ENCODE measurements around the gene GATA3. TPM values are rescaled to one million over a fixed set of nuclear protein-coding genes. Genes with fewer than 3 reads are reported as not detected.

GATA3 gene
- total and polyA plus RNA-seq, 4 donors: 0.10 to 3.4 (median 1.1) TPM

GRCh38 chr10:8063935-8064334 lies 9.4 kb downstream of the GATA3 start:
- H3K27me3 ChIP-seq (ENCODE audit: control insufficient read depth, insufficient read depth, low read length): peaks cover 71% of the 10 kb centered on the region
- H3K36me3 ChIP-seq (ENCODE audit: control insufficient read depth, insufficient read depth, low read length): peaks cover 3% of the 10 kb centered on the region
- H3K27ac ChIP-seq (ENCODE audit: low read depth, low read length): no peak overlapping the region
- H3K9me3 ChIP-seq (ENCODE audit: control insufficient read depth, insufficient read depth, low read length): no peaks in the 10 kb centered on the region
- H3K4me3 ChIP-seq (ENCODE audit: low read depth, low read length): no peak overlapping the region
- peaks cover 6% of the 10 kb centered on the region for H3K4me1 ChIP-seq (ENCODE audit: control insufficient read depth, insufficient read depth, low read length)
- WGBS (ENCODE audit: insufficient coverage): 20% methylated on average over 13 of the region's 13 CpGs
- DNase-seq (ENCODE audit: low read depth in 4 of 6, low spot score in 6 of 6): no peak

- 24% methylated on average over 3 of the region's 5 CpGs for WGBS (ENCODE audit: insufficient coverage)
- Histone ChIP-seq H3K36me3 (ENCODE audit: control insufficient read depth, insufficient read depth, low read length) (peaks cover 3% of the 10 kb centered on the region), H3K4me1 (ENCODE audit: control insufficient read depth, insufficient read depth, low read length) (peaks cover 6% of the 10 kb centered on the region), H3K9me3 (ENCODE audit: control insufficient read depth, insufficient read depth, low read length) (no peaks in the 10 kb centered on the region), H3K27me3 (ENCODE audit: control insufficient read depth, insufficient read depth, low read length) (peaks cover 66% of the 10 kb centered on the region), H3K27ac (ENCODE audit: low read depth, low read length) (no peak overlapping the region), H3K4me3 (ENCODE audit: low read depth, low read length) (no peak overlapping the region)
- no peak for DNase-seq (ENCODE audit: low read depth in 4 of 6, low spot score in 6 of 6)
These were observed 9.9 kb downstream of the GATA3 start for GRCh38 chr10:8064436-8064835.

- peaks cover 56% of the 10 kb centered on the region for H3K27me3 ChIP-seq (ENCODE audit: control insufficient read depth, insufficient read depth, low read length)
- no CpG with 5 or more reads among the region's 2 CpGs for WGBS (ENCODE audit: insufficient coverage)
These were observed 11.2 kb downstream of the GATA3 start for GRCh38 chr10:8065651-8066050.

GRCh38 chr10:8066124-8066523 lies 11.6 kb downstream of the GATA3 start:
- H3K36me3 ChIP-seq (ENCODE audit: control insufficient read depth, insufficient read depth, low read length): peaks cover 3% of the 10 kb centered on the region
- H3K4me3 ChIP-seq (ENCODE audit: low read depth, low read length): no peak overlapping the region
- no peaks in the 10 kb centered on the region for H3K9me3 ChIP-seq (ENCODE audit: control insufficient read depth, insufficient read depth, low read length)
- peaks cover 6% of the 10 kb centered on the region for H3K4me1 ChIP-seq (ENCODE audit: control insufficient read depth, insufficient read depth, low read length)
- WGBS (ENCODE audit: insufficient coverage): no CpG with 5 or more reads among the region's 1 CpG
- peaks cover 51% of the 10 kb centered on the region for H3K27me3 ChIP-seq (ENCODE audit: control insufficient read depth, insufficient read depth, low read length)
- DNase-seq (ENCODE audit: low read depth in 4 of 6, low spot score in 6 of 6): no peak
- no peak overlapping the region for H3K27ac ChIP-seq (ENCODE audit: low read depth, low read length)

More at GRCh38 chr10:8065651-8066050, 11.2 kb downstream of the GATA3 start:
- no peak for DNase-seq (ENCODE audit: low read depth in 4 of 6, low spot score in 6 of 6)
- Histone ChIP-seq H3K27ac (ENCODE audit: low read depth, low read length) (no peak overlapping the region), H3K9me3 (ENCODE audit: control insufficient read depth, insufficient read depth, low read length) (no peaks in the 10 kb centered on the region), H3K4me3 (ENCODE audit: low read depth, low read length) (no peak overlapping the region), H3K36me3 (ENCODE audit: control insufficient read depth, insufficient read depth, low read length) (peaks cover 3% of the 10 kb centered on the region), H3K4me1 (ENCODE audit: control insufficient read depth, insufficient read depth, low read length) (peaks cover 6% of the 10 kb centered on the region)

GRCh38 chr10:8066797-8067196 lies 12.3 kb downstream of the GATA3 start:
- no peak overlapping the region for H3K27ac ChIP-seq (ENCODE audit: low read depth, low read length)
- peaks cover 6% of the 10 kb centered on the region for H3K4me1 ChIP-seq (ENCODE audit: control insufficient read depth, insufficient read depth, low read length)
- H3K9me3 ChIP-seq (ENCODE audit: control insufficient read depth, insufficient read depth, low read length): no peaks in the 10 kb centered on the region
- no peak for DNase-seq (ENCODE audit: low read depth in 4 of 6, low spot score in 6 of 6)
- H3K4me3 ChIP-seq (ENCODE audit: low read depth, low read length): no peak overlapping the region
- peaks cover 44% of the 10 kb centered on the region for H3K27me3 ChIP-seq (ENCODE audit: control insufficient read depth, insufficient read depth, low read length)
- WGBS (ENCODE audit: insufficient coverage): no CpG with 5 or more reads among the region's 2 CpGs
- H3K36me3 ChIP-seq (ENCODE audit: control insufficient read depth, insufficient read depth, low read length): peaks cover 2% of the 10 kb centered on the region

GRCh38 chr10:8069108-8069507 lies 14.6 kb downstream of the GATA3 start:
- no peak overlapping the region for H3K27ac ChIP-seq (ENCODE audit: low read depth, low read length)
- peaks cover 21% of the 10 kb centered on the region for H3K27me3 ChIP-seq (ENCODE audit: control insufficient read depth, insufficient read depth, low read length)
- 90% methylated on average over 7 of the region's 7 CpGs for WGBS (ENCODE audit: insufficient coverage)
- H3K36me3 ChIP-seq (ENCODE audit: control insufficient read depth, insufficient read depth, low read length): no peaks in the 10 kb centered on the region
- no peak for DNase-seq (ENCODE audit: low read depth in 4 of 6, low spot score in 6 of 6)
- no peaks in the 10 kb centered on the region for H3K9me3 ChIP-seq (ENCODE audit: control insufficient read depth, insufficient read depth, low read length)
- no peaks in the 10 kb centered on the region for H3K4me1 ChIP-seq (ENCODE audit: control insufficient read depth, insufficient read depth, low read length)
- H3K4me3 ChIP-seq (ENCODE audit: low read depth, low read length): no peak overlapping the region

GRCh38 chr10:8069627-8070026 lies 15.1 kb downstream of the GATA3 start:
- Histone ChIP-seq H3K36me3 (ENCODE audit: control insufficient read depth, insufficient read depth, low read length) (no peaks in the 10 kb centered on the region), H3K4me1 (ENCODE audit: control insufficient read depth, insufficient read depth, low read length) (no peaks in the 10 kb centered on the region), H3K27me3 (ENCODE audit: control insufficient read depth, insufficient read depth, low read length) (peaks cover 16% of the 10 kb centered on the region), H3K27ac (ENCODE audit: low read depth, low read length) (no peak overlapping the region), H3K9me3 (ENCODE audit: control insufficient read depth, insufficient read depth, low read length) (no peaks in the 10 kb centered on the region), H3K4me3 (ENCODE audit: low read depth, low read length) (no peak overlapping the region)
- 87% methylated on average over 5 of the region's 7 CpGs for WGBS (ENCODE audit: insufficient coverage)
- no peak for DNase-seq (ENCODE audit: low read depth in 4 of 6, low spot score in 6 of 6)

GRCh38 chr10:8070440-8070839 lies 16.0 kb downstream of the GATA3 start:
- Histone ChIP-seq H3K27ac (ENCODE audit: low read depth, low read length) (no peak overlapping the region), H3K36me3 (ENCODE audit: control insufficient read depth, insufficient read depth, low read length) (no peaks in the 10 kb centered on the region), H3K4me1 (ENCODE audit: control insufficient read depth, insufficient read depth, low read length) (no peaks in the 10 kb centered on the region), H3K27me3 (ENCODE audit: control insufficient read depth, insufficient read depth, low read length) (peaks cover 10% of the 10 kb centered on the region), H3K4me3 (ENCODE audit: low read depth, low read length) (no peak overlapping the region), H3K9me3 (ENCODE audit: control insufficient read depth, insufficient read depth, low read length) (no peaks in the 10 kb centered on the region)
- WGBS (ENCODE audit: insufficient coverage): 95% methylated on average over 3 of the region's 6 CpGs
- DNase-seq (ENCODE audit: low read depth in 4 of 6, low spot score in 6 of 6): no peak

GRCh38 chr10:8071006-8071405 lies 16.5 kb downstream of the GATA3 start:
- Histone ChIP-seq H3K9me3 (ENCODE audit: control insufficient read depth, insufficient read depth, low read length) (no peaks in the 10 kb centered on the region), H3K4me3 (ENCODE audit: low read depth, low read length) (no peak overlapping the region)
- WGBS (ENCODE audit: insufficient coverage): 97% methylated on average over 2 of the region's 3 CpGs

GRCh38 chr10:8071666-8072065 lies 17.2 kb downstream of the GATA3 start:
- Histone ChIP-seq H3K9me3 (ENCODE audit: control insufficient read depth, insufficient read depth, low read length) (no peaks in the 10 kb centered on the region), H3K27me3 (ENCODE audit: control insufficient read depth, insufficient read depth, low read length) (peaks cover 5% of the 10 kb centered on the region), H3K27ac (ENCODE audit: low read depth, low read length) (no peak overlapping the region), H3K4me3 (ENCODE audit: low read depth, low read length) (no peak overlapping the region), H3K36me3 (ENCODE audit: control insufficient read depth, insufficient read depth, low read length) (no peaks in the 10 kb centered on the region), H3K4me1 (ENCODE audit: control insufficient read depth, insufficient read depth, low read length) (no peaks in the 10 kb centered on the region)
- WGBS (ENCODE audit: insufficient coverage): 100% methylated on average over 1 of the region's 5 CpGs
- DNase-seq (ENCODE audit: low read depth in 4 of 6, low spot score in 6 of 6): no peak

More at GRCh38 chr10:8071006-8071405, 16.5 kb downstream of the GATA3 start:
- H3K27ac ChIP-seq (ENCODE audit: low read depth, low read length): no peak overlapping the region
- no peaks in the 10 kb centered on the region for H3K36me3 ChIP-seq (ENCODE audit: control insufficient read depth, insufficient read depth, low read length)
- H3K4me1 ChIP-seq (ENCODE audit: control insufficient read depth, insufficient read depth, low read length): no peaks in the 10 kb centered on the region
- peaks cover 8% of the 10 kb centered on the region for H3K27me3 ChIP-seq (ENCODE audit: control insufficient read depth, insufficient read depth, low read length)
- DNase-seq (ENCODE audit: low read depth in 4 of 6, low spot score in 6 of 6): no peak

Data from spinal cord (tissue), 10 donors.